ENCODE results near the gene NMNAT2.

GRCh38 chr1:183304440-183305107 is 113.6 kb downstream of the NMNAT2 start:
- TF ChIP-seq, protein P1, sequence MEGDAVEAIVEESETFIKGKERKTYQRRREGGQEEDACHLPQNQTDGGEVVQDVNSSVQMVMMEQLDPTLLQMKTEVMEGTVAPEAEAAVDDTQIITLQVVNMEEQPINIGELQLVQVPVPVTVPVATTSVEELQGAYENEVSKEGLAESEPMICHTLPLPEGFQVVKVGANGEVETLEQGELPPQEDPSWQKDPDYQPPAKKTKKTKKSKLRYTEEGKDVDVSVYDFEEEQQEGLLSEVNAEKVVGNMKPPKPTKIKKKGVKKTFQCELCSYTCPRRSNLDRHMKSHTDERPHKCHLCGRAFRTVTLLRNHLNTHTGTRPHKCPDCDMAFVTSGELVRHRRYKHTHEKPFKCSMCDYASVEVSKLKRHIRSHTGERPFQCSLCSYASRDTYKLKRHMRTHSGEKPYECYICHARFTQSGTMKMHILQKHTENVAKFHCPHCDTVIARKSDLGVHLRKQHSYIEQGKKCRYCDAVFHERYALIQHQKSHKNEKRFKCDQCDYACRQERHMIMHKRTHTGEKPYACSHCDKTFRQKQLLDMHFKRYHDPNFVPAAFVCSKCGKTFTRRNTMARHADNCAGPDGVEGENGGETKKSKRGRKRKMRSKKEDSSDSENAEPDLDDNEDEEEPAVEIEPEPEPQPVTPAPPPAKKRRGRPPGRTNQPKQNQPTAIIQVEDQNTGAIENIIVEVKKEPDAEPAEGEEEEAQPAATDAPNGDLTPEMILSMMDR (IDR thresholded peaks at IDR 0.05): no peak
- no peak for TF ChIP-seq POLR2A (IDR thresholded peaks at IDR 0.05)

Data from ovary (tissue), 3 donors.